HG03521 (cell line): ENCODE results near the gene GDF15.
A peak's percentile ranks its signal among the peaks of the same experiment; 100 is the strongest.
"Not testable (repeated sequence)": the region's sequence is repeated elsewhere in the genome, so short reads cannot be mapped to it uniquely, and the experiment has no call there.

Experiments
- ATAC-seq: cut with Tn5 transposase; IDR thresholded peaks from one replicate; pipeline ENCODE4 v1.9.1; 2021; ENCODE audit warnings: mild to moderate bottlenecking, moderate library complexity; ENCODE audit not compliant: unreplicated experiment

The GDF15 gene

GRCh38 chr19:18390065-18390907 is 4.3 kb downstream of the GDF15 start:
- ATAC-seq = no peak

- ATAC-seq = no peak
Measured at GRCh38 chr19:18391509-18392075, 5.6 kb downstream of the GDF15 start.

GRCh38 chr19:18392417-18392816 is 6.5 kb downstream of the GDF15 start:
- ATAC-seq = no peak

GRCh38 chr19:18392926-18393325 is 7.0 kb downstream of the GDF15 start:
- no peak for ATAC-seq

GRCh38 chr19:18393836-18394235 is 7.9 kb downstream of the GDF15 start:
- no peak for ATAC-seq

GRCh38 chr19:18396471-18397241 is 10.7 kb downstream of the GDF15 start:
- no peak for ATAC-seq

GRCh38 chr19:18397242-18398202 is 11.6 kb downstream of the GDF15 start, which contains the start of gene LRRC25:
Gene LRRC25, minus strand, starts transcription at chr19:18397622. Its CDS starts 659 bp downstream, at chr19:18396963.
- ATAC-seq = no peak

- no peak for ATAC-seq
Measured at GRCh38 chr19:18399008-18399407, 13.1 kb downstream of the GDF15 start.

- no peak for ATAC-seq
Measured at GRCh38 chr19:18401580-18402112, 15.7 kb downstream of the GDF15 start.

- ATAC-seq = not testable (repeated sequence)
Measured at GRCh38 chr19:18402455-18403248, 16.7 kb downstream of the GDF15 start.

GRCh38 chr19:18405754-18406153 is 19.8 kb downstream of the GDF15 start:
- not testable (repeated sequence) for ATAC-seq

GRCh38 chr19:18406749-18407148 is 20.8 kb downstream of the GDF15 start:
- ATAC-seq = no peak

GRCh38 chr19:18408053-18408476 is 22.1 kb downstream of the GDF15 start:
- peak; percentile 53 for ATAC-seq

GRCh38 chr19:18412610-18413239 is 26.8 kb downstream of the GDF15 start:
- ATAC-seq = no peak

- no peak for ATAC-seq
Measured at GRCh38 chr19:18414504-18415177, 28.7 kb downstream of the GDF15 start.

- no peak for ATAC-seq
Measured at GRCh38 chr19:18415178-18415867, 29.4 kb downstream of the GDF15 start.

GRCh38 chr19:18416778-18417249 is 30.9 kb downstream of the GDF15 start:
- ATAC-seq = no peak
